Spleen (tissue), 11 donors: ENCODE data around the gene NACC1. TPM values are rescaled to one million over a fixed set of nuclear protein-coding genes. Genes with fewer than 3 reads are reported as not detected.
A peak's percentile ranks its signal among the peaks of the same experiment; 100 is the strongest.

Experiments used
- DNase-seq: peaks from one replicate; pipeline ENCODE4 v3.0.0-alpha.2; 2020
- H3K27ac ChIP-seq, 8 donors: fragments of 200-600 bp; sonication (generic) in 7 of 8; 1 replicate in 4 of 8; 2 replicates in 4 of 8; pipeline versions ENCODE4 v1.5.0 to v1.8.0; 2016 to 2021; ENCODE audit warnings: inconsistent platforms in 4 of 8, mild to moderate bottlenecking in 4 of 8, moderate library complexity in 1 of 8
- H3K27me3 ChIP-seq, 7 donors: fragments of 200-600 bp; sonication (generic) in 6 of 7; replicated peaks in 1 of 7; 1 replicate in 4 of 7; 2 replicates in 3 of 7; pipeline versions ENCODE4 v1.5.0 to v1.8.0; 2016 to 2021; ENCODE audit warnings: inconsistent platforms in 3 of 7, mild to moderate bottlenecking in 1 of 7
- H3K36me3 ChIP-seq, 6 donors: fragments of 200-600 bp; sonication (generic) in 5 of 6; 1 replicate in 4 of 6; 2 replicates in 2 of 6; pipeline versions ENCODE4 v1.5.0 to v1.8.0; 2016 to 2021; ENCODE audit warnings: inconsistent platforms in 2 of 6
- H3K4me1 ChIP-seq, 6 donors: fragments of 200-600 bp; sonication (generic) in 5 of 6; 1 replicate in 3 of 6; 2 replicates in 3 of 6; pipeline versions ENCODE4 v1.5.0 to v1.8.0; 2016 to 2021; ENCODE audit warnings: inconsistent platforms in 3 of 6
- H3K4me3 ChIP-seq, 8 donors: fragments of 200-600 bp; sonication (generic) in 7 of 8; 1 replicate in 4 of 8; 2 replicates in 4 of 8; pipeline versions ENCODE4 v1.5.0 to v1.8.0; 2016 to 2021; ENCODE audit warnings: inconsistent platforms in 4 of 8, mild to moderate bottlenecking in 4 of 8, moderate library complexity in 2 of 8
- H3K9me3 ChIP-seq, 8 donors: fragments of 200-600 bp; sonication (generic) in 7 of 8; 1 replicate in 4 of 8; 2 replicates in 4 of 8; pipeline versions ENCODE4 v1.5.0 to v1.8.0; 2016 to 2021; ENCODE audit warnings: inconsistent platforms in 4 of 8
- CTCF ChIP-seq, 11 experiments: fragments of 200-600 bp in 7 of 11; fragments of 450-650 bp in 4 of 11; sonication (generic) in 4 of 11; IDR thresholded peaks in 8 of 11; conservative IDR thresholded peaks in 3 of 11; 1 replicate in 7 of 11; 2 replicates in 4 of 11; pipeline versions ENCODE4 v1.4.0 to v1.8.0; 2016 to 2021; ENCODE audit warnings: antibody characterized with exemption in 11 of 11, inconsistent platforms in 4 of 11, mild to moderate bottlenecking in 1 of 11
- POLR2A ChIP-seq, 3 donors: fragments of 450-650 bp; IDR thresholded peaks; one replicate each; pipeline ENCODE4 v1.5.1; 2017; ENCODE audit warnings: antibody characterized with exemption in 3 of 3, mild to moderate bottlenecking in 1 of 3
- POLR2AphosphoS5 ChIP-seq, 3 donors: sonication (generic); formaldehyde crosslinking; IDR thresholded peaks; one replicate each; pipeline ENCODE4 v1.5.1; 2017; ENCODE audit warnings: antibody characterized with exemption in 3 of 3
- WGBS, 5 donors: extraction: QIAGEN DNeasy Blood & Tissue Kit in 3 of 5; methylation state at CpG; one replicate each; pipeline versions ENCODE4 v1.1.5 to v1.1.7; 2013 to 2018; 5-methylcytosine and 5-hydroxymethylcytosine counted together
- intact Hi-C: fragments of 100-400 bp; cut with DNase I; formaldehyde crosslinking; loops from one replicate; pipeline ENCODE4 v1.15.0; 2023; ENCODE audit warnings: low total_unique reads
- polyA plus RNA-seq, 3 donors: library from polyadenylated mRNA; stranded (reverse); fragments of 200-250 nt; gene quantifications; one replicate each; pipeline ENCODE4 v1.2.1, GENCODE V29; 2013
- total RNA-seq, 7 donors: library from RNA; depleted of rRNA in 3 of 7; stranded (reverse); fragments of >200 nt in 3 of 7; fragmentation: NEBNext Ultra II Directional in 4 of 7; extraction: Animal tissue kit (Norgen Biotek cat#: 25700) in 4 of 7; gene quantifications; one replicate each; pipeline versions ENCODE4 v1.1.0 to v1.2.1, GENCODE V29; 2016 to 2021
- donor health status: healthy with polysubstance abuse.
- donor health status: DM: no; HTN: no; CAD: no; lungs with moderate emphysema.
- donor health status: DM: no; HTN: no; CAD: no.
- donor health status: Bipolar disorder and iron deficiency.
- donor health status: healthy.
- donor health status: DM: no; HTN: no; CAD: no.
- donor health status: DM: yes; HTN: yes; CAD: no.

NACC1 gene
- total and polyA plus RNA-seq, 10 donors = 5.5 to 47.0 (median 34.3) TPM

GRCh38 chr19:13112555-13112954 lies 5.5 kb upstream of the NACC1 start:
- Histone ChIP-seq H3K27me3 (no peaks in the 10 kb centered on the region), H3K36me3 (peaks cover 0 to 73% (median 33%) of the 10 kb centered on the region in 6 donors), H3K4me1 (peaks cover 11 to 34% (median 24%) of the 10 kb centered on the region in 6 donors), H3K4me3 (no peak overlapping the region), H3K9me3 (no peaks in the 10 kb centered on the region), H3K27ac (no peak overlapping the region)
- 92 to 98% (median 95%) methylated on average over 9 to 10 of the region's 10 CpGs for WGBS, 5 donors
- intact Hi-C loops = no loop called here
- TF ChIP-seq POLR2AphosphoS5 (IDR thresholded peaks at IDR 0.05) = peak in 1 of 3 donors; percentile 43
- no peak for TF ChIP-seq POLR2A (IDR thresholded peaks at IDR 0.05)
- TF ChIP-seq CTCF (IDR thresholded peaks at IDR 0.05 in 8 of 11, conservative IDR thresholded peaks at IDR 0.05 in 3 of 11) = no peak
- no peak for DNase-seq

- H3K27ac ChIP-seq = peak overlapping the region; percentile 71 to 88 (median 82)
- H3K4me3 ChIP-seq = peak overlapping the region; percentile 81 to 100 (median 97)
- peaks cover 22 to 63% (median 50%) of the 10 kb centered on the region in 6 donors for H3K4me1 ChIP-seq
- TF ChIP-seq CTCF (IDR thresholded peaks at IDR 0.05 in 8 of 11, conservative IDR thresholded peaks at IDR 0.05 in 3 of 11) (no peak), POLR2AphosphoS5 (IDR thresholded peaks at IDR 0.05) (no peak), POLR2A (IDR thresholded peaks at IDR 0.05) (no peak)
- no peaks in the 10 kb centered on the region for H3K27me3 ChIP-seq
- 0 to 5% (median 3%) methylated on average over 7 to 18 of the region's 18 CpGs for WGBS, 5 donors
- DNase-seq = no peak
- no peaks in the 10 kb centered on the region for H3K9me3 ChIP-seq
- H3K36me3 ChIP-seq = peaks cover 0 to 44% (median 18%) of the 10 kb centered on the region in 6 donors
- intact Hi-C loops = no loop called here
Measured at GRCh38 chr19:13115936-13116281, 2.2 kb upstream of the NACC1 start.

GRCh38 chr19:13116282-13117175 lies 1.5 kb upstream of the NACC1 start, which contains the start of gene TRMT1:
Gene TRMT1 (minus strand): TSS chr19:13116740. CDS start chr19:13116399, 341 bp downstream.
- WGBS, 5 donors = 0 to 1% (median 0%) methylated on average over 42 to 51 of the region's 51 CpGs
- peak; percentile 95 for DNase-seq
- H3K9me3 ChIP-seq = no peaks in the 10 kb centered on the region
- intact Hi-C loops = no loop called here
- H3K36me3 ChIP-seq = peaks cover 0 to 48% (median 18%) of the 10 kb centered on the region in 6 donors
- no peaks in the 10 kb centered on the region for H3K27me3 ChIP-seq
- peak within 1 kb of the TSS; percentile 71 to 88 (median 82) for H3K27ac ChIP-seq
- peaks cover 22 to 69% (median 53%) of the 10 kb centered on the region in 6 donors for H3K4me1 ChIP-seq
- H3K4me3 ChIP-seq = peak within 1 kb of the TSS; percentile 81 to 100 (median 97)
- TF ChIP-seq POLR2AphosphoS5 (IDR thresholded peaks at IDR 0.05) = peak; percentile 86 to 92 (median 89)
- TF ChIP-seq CTCF (IDR thresholded peaks at IDR 0.05 in 8 of 11, conservative IDR thresholded peaks at IDR 0.05 in 3 of 11) = no peak

GRCh38 chr19:13117176-13117771 lies 790 bp upstream of the NACC1 start:
- Histone ChIP-seq H3K27ac (peak overlapping the region; percentile 71 to 88 (median 82)), H3K4me3 (peak overlapping the region; percentile 81 to 100 (median 97)), H3K4me1 (peaks cover 22 to 76% (median 60%) of the 10 kb centered on the region in 6 donors), H3K9me3 (no peaks in the 10 kb centered on the region), H3K36me3 (peaks cover 0 to 47% (median 17%) of the 10 kb centered on the region in 6 donors), H3K27me3 (no peaks in the 10 kb centered on the region)
- intact Hi-C loops = no loop called here
- DNase-seq = no peak
- TF ChIP-seq POLR2A (IDR thresholded peaks at IDR 0.05) = no peak
- TF ChIP-seq POLR2AphosphoS5 (IDR thresholded peaks at IDR 0.05) = no peak
- TF ChIP-seq CTCF (IDR thresholded peaks at IDR 0.05 in 8 of 11, conservative IDR thresholded peaks at IDR 0.05 in 3 of 11) = no peak
- 12 to 26% (median 14%) methylated on average over 20 of the region's 20 CpGs for WGBS, 5 donors
